NCI-H2196 treated with DMSO at 0.1 percent for 48 hours (cell line): ENCODE measurements around the gene PEF1.

Experiments used
- DNase-seq: peaks from one replicate; lab custom pipeline; 2025; ENCODE audit not compliant: unreplicated experiment; lab: John Stamatoyannopoulos, UW

PEF1 gene

DNA sequence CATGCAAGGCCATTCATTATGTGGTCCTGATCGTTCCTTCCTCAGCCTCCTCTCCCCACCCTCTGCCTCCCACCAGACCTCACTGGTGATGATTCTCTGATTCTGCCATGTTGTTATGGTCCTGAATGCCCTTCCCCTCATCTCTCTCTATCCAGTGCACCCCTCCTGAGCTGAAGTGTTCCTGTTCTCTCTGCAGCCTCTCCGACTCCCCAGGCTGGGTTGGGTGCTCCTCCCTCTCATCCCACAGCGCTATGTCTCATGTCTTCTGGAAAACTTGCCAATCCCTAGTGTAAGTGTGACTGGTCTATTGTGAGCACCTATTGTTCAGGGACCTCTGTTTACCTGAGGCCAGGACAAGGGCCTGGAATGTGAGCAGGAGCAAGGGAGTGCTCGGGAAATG is 11.1 kb upstream of the PEF1 start:
- DNase-seq = no peak

GRCh38 chr1:31655104-31655503 is 10.4 kb upstream of the PEF1 start:
- DNase-seq = no peak

GRCh38 chr1:31654474-31654776 is 9.7 kb upstream of the PEF1 start:
- DNase-seq = no peak

DNA sequence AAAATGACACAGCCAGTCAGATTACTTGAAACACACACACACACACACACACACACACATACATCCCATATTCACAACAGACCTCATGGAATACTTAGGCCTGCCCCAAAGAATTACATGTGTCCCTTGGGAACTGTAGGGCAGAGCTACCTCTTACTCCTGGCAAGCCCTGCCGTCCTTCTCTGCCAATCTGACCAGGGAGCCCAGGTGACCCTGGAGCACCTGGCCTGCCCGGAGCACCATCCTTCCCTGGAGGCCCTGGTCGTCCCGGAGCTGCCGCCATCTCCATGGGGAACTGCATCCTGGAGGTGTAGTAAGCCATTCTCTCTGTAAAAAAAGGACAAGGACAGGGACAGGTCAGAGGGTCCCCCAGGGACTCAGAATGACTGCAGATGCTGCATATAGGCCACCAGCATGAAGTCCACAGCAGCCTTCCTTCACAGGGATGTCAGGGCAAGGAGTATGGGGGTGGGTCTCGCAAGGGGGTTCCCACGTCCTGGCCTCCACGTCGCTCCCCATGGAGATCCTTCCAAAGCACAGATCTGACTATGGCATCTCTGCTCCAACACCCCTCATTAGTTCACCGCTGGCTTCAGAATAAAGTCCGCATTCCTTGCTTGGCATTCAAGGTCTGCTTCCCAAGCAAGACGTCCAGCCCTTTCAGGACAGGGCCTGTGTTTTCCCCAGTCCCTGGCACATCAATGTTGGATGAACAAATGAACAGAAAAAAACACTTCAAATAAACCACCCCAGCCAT is 9.2 kb upstream of the PEF1 start:
- DNase-seq = no peak

GRCh38 chr1:31652891-31653499 is 8.3 kb upstream of the PEF1 start:
- DNase-seq = no peak

DNA sequence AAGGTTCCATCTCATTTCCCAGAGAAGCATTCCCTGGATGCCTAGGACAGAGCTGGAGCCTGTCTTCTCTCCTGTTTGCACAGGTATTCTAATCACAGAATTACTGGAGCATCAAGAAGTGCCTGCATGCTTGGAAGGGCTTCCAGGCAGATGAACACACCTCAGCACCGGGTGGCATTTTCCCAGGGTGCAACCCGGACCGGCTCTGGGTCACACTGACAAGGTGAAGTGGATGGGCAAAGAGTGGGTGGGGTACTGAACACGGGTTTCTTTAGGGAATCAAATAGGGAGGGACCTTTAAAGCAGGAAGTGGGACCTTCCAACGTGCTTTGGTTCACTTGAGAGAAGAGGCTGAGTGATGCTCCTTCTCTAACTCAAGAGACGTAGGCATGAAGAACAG is 7.1 kb upstream of the PEF1 start:
- DNase-seq = no peak

DNA sequence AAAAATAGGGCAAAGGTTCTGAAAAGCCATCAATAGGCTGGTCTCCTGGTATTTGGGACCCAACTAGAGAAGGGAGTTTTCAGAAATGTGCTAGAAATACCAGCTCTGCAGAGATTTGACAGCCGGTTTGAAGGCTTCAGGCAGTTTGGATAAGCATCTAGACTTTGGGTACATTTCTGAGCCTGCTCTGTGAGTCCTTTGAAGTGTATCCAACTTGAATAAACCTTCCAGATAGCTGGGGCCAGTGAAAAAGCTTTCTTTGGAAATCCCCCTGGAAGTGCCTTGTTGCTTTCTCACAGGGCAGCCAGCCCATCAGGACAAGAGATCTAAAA is 6.4 kb upstream of the PEF1 start:
- DNase-seq = no peak

- DNase-seq = no peak
These were observed 5.7 kb upstream of the PEF1 start for GRCh38 chr1:31650161-31651088.

- no peak for DNase-seq
These were observed 4.1 kb upstream of the PEF1 start for GRCh38 chr1:31648641-31649357.

DNA sequence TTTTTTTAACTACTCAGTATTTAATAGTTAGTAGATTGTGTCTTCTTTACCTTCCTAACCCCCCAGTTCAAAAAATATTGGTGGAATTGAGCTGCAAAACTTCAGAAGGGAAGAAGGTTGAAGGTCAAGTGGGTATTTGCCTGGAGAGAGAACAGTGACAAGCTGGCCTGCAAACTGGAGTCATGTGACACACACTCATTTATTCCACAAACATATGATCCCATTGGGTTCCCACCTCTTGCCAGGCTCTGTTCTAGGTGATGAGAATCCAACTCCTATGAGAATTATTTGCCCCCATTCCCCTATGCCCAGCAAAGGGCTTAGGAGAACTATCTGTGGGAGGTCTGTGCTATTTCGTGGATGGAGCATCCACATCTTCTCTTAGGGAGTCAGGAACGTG is 3.5 kb upstream of the PEF1 start:
- DNase-seq = no peak

DNA sequence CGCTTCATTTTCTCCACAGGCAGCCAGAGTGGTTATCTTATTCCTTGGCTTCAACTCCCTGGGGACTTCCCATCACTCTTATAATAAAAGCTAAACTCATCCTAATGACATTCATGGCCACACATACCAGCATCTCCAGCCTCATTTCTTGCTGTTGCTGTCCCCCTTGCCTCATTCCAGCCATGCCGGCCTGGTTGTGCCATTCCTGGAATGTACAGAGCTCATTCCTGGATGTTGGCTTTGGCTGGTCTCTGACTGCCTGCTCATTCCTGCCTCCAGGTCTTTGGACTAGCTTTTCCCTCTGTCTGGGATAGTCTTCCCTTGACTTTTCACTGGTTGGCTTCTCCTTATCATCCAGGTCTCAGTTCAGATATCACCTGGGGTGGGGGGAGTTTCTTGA is 2.4 kb upstream of the PEF1 start:
- DNase-seq = no peak

DNA sequence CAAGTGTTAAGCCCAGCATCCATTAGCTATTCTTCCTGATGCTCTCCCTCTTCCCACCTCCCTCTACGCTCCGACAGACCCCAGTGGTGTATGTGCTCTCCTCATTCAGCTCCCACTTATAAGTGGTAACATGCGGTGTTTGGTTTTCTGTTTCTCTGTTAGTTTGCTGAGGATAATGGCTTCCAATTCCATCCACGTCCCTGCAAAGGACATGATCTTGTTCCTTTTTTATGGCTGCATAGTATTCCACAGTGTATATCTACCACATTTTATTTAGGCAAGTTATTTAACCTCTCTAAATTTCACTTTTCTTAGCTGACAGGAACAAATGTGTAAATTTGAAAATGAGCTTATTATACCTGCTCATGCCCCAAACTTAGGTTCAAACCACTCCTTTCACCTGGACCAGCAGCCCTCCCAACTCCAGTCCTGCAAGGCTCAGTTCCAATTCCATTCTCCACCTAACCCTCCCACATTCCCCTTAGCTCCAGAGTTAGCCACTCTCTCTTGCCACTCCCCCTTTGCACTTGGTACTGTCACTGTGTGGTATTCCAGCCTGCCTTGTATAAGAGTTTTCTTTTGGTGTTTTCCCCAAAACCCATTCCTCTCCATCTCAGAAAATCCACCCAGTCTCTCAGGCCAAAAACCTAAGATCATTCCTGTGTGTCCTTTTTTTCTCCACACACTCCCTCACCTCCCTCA is 1.7 kb upstream of the PEF1 start:
- DNase-seq = no peak

DNA sequence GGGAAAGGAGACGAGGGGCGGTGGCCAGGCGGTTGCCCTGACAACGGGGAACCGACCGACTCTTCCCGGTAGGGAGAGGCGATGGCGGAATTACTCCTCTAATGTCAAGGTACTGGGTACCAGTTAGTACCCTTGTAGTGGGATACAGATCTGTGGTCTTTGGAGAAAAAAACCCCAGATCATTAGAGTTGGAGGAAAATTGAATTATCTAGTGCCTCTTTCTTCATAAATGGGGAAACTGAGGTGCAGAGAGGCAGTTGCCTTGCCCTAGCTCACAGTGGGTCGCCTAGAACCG is 545 bp upstream of the PEF1 start:
- no peak for DNase-seq

GRCh38 chr1:31643976-31644559 is 608 bp downstream of the PEF1 start:
- DNase-seq = no peak

DNA sequence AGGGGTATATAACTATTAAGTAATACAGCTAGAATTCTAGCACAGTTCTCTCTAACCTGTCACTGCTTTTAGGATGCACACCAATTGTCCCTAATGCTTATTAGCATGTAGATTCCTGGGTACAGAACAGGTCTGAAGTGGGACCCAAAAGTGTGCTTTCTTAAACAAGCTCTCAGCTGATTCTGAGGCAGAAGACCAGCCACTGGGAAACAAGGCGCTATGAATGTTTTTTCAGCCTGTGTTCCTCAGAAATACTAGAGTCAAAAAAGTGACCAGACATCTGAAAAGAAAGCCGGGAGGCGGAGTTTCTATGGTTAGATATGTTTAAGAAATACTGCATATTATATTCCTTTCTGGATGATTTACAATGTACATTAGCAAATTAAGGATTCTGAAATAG is 1.8 kb downstream of the PEF1 start:
- no peak for DNase-seq

DNA sequence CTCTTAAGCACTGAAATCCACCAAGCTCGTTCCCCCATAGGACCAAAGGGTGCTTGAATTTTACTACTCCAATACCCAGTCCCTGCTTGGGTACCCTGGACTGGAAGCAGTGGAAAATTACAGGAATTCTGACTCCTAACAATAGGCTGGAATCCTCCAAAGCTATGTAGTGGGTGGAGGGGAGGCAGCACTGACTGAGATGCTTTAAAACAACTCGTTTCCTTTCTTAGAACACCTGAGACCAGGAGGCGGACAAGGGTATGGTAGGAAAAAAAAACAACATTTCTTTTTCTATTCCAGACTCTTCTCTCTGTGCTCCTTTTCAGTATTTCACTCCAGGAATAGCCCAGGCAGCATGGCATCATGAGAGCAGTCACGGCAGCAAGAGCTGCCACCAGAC is 2.3 kb downstream of the PEF1 start:
- DNase-seq = no peak

DNA sequence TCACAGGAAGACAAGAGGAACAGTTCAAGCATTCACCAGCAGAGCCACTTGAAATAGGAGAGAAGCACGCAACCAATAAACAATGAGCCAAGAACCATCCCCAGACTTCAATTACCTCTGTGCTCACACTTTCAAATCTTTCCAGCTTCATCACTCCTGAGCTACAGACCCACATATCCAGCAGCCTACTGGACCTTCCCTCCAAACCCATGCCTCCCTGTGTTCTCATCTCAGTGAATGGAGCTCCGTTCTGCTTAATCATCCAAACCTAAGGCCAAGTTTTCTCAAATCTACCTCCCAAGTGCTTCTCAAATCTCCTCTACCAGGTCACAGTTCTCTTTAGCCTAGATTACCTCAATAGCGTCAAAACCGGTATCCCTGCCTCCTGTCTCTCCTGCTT is 3.7 kb downstream of the PEF1 start:
- no peak for DNase-seq

DNA sequence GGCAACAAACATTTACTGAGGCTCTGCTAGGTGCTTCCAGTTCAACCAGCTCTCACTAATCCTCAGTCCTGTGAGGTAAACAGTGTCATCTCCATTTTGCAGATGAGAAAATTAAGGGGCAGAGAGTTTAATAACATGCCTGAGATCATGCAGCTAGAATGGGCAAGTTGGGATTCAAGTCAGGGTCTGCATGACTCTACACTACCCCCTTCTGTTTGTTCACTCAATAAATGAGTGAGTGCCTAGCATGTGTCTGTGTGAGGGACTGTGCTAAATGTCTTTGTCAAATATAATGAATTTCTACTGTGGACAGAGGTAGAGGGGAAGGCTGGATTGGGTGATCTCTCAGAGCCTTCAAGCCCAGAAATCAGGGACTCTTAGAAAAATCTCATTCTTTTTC is 4.5 kb downstream of the PEF1 start:
- no peak for DNase-seq

- no peak for DNase-seq
These were observed 5.1 kb downstream of the PEF1 start for GRCh38 chr1:31639543-31639942.

- DNase-seq = no peak
These were observed 6.6 kb downstream of the PEF1 start for GRCh38 chr1:31637915-31638673.
